ENCODE data around the gene HOATZ.

Gene HOATZ

DNA sequence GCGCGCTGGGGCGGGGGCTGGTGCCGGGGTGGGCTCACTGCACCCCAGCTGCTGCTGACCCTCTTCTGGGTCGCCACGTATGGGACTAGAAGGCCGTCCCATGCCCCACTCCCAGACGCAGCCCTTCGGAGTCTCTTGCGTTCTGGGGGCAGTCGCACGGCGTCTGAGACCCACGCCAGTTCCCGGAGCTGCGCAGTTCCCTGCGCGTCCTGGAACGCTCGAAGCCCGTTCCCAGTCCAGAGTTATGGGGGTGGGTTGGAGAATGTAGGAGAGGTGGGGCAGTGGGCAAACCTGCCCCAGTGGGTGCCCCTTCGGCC, 26.3 kb downstream of the HOATZ start:
- H3K4me3 ChIP-seq (ENCODE audit: low read length), result peak overlapping the region; percentile 41
- TF ChIP-seq, protein P1, sequence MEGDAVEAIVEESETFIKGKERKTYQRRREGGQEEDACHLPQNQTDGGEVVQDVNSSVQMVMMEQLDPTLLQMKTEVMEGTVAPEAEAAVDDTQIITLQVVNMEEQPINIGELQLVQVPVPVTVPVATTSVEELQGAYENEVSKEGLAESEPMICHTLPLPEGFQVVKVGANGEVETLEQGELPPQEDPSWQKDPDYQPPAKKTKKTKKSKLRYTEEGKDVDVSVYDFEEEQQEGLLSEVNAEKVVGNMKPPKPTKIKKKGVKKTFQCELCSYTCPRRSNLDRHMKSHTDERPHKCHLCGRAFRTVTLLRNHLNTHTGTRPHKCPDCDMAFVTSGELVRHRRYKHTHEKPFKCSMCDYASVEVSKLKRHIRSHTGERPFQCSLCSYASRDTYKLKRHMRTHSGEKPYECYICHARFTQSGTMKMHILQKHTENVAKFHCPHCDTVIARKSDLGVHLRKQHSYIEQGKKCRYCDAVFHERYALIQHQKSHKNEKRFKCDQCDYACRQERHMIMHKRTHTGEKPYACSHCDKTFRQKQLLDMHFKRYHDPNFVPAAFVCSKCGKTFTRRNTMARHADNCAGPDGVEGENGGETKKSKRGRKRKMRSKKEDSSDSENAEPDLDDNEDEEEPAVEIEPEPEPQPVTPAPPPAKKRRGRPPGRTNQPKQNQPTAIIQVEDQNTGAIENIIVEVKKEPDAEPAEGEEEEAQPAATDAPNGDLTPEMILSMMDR (IDR thresholded peaks at IDR 0.05; ENCODE audit: insufficient read depth, low read depth, low read length, missing control alignments), result no peak
- DNase-seq (ENCODE audit: low read depth), result peak; percentile 10

DNA sequence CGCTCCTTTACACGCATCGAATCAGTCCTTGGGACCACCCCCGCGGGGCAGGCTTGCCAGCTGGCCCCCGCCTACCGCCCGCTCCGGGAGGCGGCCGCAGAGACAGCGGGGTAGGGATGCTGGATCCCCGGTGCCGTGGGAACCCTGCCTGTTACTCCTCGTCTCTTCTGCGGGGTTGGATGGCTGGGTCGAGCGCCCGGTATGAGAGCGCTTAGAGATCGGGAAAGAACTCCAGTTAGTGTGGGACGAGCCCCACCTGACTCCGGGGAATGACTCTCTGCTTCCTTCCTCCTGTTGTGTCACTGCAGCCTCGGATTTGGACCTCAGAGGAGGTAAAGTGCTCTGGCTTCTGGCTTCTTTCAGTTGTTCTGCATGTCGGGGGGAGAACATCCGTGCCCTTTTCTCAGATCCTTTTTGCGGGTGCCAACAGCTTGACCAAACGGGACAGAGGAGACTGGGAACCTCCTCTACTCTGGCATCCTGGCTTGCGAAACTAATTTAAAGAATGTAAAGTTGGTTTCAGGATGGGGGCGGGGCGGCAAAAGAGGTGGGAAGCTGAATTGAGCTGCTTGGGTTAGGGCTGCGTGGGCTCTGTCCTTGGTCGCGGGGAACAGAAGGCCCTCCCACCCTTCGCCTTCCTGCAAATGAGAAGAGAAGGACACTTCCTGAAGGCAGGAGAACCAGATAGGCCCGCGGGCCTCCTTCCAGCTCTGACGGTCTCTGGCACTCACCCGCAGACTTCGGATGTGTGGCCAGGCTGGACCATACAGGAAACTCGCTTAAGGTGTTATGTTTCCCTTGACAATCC, 26.9 kb downstream of the HOATZ start:
- H3K4me3 ChIP-seq (ENCODE audit: low read length), result peak overlapping the region; percentile 41
- peak; percentile 70 for DNase-seq (ENCODE audit: low read depth)
- TF ChIP-seq, protein P1 (IDR thresholded peaks at IDR 0.05; ENCODE audit: insufficient read depth, low read depth, low read length, missing control alignments), result no peak

DNA sequence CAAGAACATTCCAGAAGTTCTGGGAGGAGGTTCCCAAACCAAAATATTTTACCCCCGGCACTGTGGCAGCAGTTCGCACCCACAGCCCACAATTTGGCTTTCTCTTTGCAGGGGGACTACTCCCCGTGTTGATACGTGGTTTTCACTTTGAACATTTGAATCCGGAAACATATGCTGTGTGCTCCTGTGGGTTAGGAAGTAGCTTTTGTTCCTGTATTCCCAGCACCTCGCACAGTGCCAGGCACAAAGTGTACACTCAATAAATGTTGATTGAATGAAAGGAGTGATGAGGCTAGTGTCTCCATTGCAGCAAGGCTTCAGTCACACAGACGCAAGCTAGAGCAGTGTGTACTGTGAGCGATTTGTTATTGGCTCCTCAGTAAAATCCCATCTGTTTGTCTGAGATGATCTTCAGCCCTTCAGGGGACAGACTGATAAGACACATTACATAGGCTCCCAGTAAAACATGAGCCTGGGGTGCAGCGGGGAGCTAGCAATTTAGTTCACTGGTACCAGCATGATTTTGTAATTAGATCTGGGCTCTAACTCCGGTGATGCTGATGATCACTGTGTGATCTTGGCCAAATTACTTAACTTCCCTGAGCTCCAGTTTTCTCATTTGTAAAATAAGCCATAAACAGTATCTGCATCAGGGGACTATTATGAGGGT, 28.2 kb downstream of the HOATZ start:
- no peak for DNase-seq (ENCODE audit: low read depth)
- no peak overlapping the region for H3K4me3 ChIP-seq (ENCODE audit: low read length)
- TF ChIP-seq, protein P1 (IDR thresholded peaks at IDR 0.05; ENCODE audit: insufficient read depth, low read depth, low read length, missing control alignments), result no peak

DNA sequence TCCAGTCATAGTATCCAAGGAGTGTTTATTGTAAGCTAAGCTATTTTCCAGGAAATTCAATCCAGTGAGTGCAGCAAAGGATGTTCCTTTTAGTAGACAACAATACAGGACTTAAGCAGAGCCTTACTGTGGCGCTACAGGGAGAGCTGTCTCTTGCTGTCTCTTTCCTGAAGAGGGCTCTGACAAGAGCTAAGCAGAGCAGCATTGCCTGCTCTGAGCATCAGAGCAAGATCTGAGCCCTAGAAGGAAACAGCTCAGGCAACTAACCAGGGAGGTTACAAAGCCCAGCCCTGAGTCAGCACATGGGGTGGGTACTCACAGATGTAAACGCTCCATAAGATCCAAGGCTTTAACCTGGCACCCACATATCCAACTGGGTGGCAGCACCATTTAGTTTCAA, 33.9 kb downstream of the HOATZ start:
- peak; percentile 35 for DNase-seq (ENCODE audit: low read depth)
- TF ChIP-seq, protein P1 (IDR thresholded peaks at IDR 0.05; ENCODE audit: insufficient read depth, low read depth, low read length, missing control alignments), result no peak
- H3K4me3 ChIP-seq (ENCODE audit: low read length), result no peak overlapping the region

DNA sequence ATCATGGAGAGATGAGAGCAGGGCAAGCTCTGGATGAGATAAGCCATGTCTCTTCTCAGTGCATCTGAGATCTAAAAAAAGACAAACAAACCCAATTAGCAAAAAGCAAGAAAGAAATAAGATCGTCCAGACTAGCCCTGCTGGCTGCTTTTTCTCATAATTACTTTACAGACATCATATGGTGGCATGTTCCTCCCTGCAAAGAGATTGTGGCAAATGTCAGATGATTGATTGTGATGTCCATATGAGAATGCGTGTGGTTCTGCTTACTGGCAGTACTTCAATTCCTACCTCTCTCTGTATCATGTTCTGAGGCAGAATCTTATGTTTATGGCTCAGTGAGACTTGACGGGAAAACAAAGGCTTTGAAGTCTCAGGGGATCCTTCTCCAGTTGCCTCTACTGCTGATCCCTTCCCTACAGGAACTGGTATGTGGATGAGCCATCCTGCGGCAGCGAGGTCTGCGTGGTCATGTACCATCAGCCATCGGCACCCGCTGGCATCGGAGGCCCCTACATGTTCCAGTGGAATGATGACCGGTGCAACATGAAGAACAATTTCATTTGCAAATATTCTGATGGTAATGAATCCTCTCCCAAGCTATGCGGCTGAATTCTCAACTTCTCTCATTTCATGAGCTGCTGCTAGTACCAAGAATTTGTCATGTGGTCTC, 34.8 kb downstream of the HOATZ start:
- TF ChIP-seq, protein P1 (IDR thresholded peaks at IDR 0.05; ENCODE audit: insufficient read depth, low read depth, low read length, missing control alignments), result no peak
- no peak for DNase-seq (ENCODE audit: low read depth)
- H3K4me3 ChIP-seq (ENCODE audit: low read length), result no peak overlapping the region

DNA sequence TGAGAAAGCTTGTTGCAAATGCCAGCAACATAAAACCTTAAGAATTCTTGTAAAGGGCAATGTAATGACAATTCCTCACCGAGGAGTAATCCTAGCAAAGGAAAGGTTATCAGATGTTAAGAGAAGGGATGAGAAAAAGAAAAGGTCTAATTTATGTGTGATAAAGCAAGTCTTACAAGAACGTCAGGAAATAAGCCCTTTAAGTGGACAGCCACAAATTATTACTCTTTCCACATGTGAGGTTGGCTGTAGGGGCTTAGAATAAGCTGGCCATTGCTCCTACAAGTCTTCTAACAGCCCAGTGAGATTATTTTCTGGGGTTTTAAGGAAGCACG, 35.3 kb downstream of the HOATZ start:
- TF ChIP-seq, protein P1 (IDR thresholded peaks at IDR 0.05; ENCODE audit: insufficient read depth, low read depth, low read length, missing control alignments), result no peak
- H3K4me3 ChIP-seq (ENCODE audit: low read length), result no peak overlapping the region
- DNase-seq (ENCODE audit: low read depth), result no peak
